Fibroblast of lung (primary cell): Measurements from ENCODE around the gene USP15.

Experiments
- CTCF ChIP-seq, 2 donors: IDR thresholded peaks in 1 of 2; conservative IDR thresholded peaks in 1 of 2; 1 replicate in 1 of 2; 2 replicates in 1 of 2; pipeline ENCODE4 v1.5.1; 2011 to 2012; ENCODE audit warnings: low read length in 2 of 2, control low read depth in 1 of 2, inconsistent platforms in 1 of 2, low read depth in 1 of 2, mild to moderate bottlenecking in 1 of 2
- EZH2 ChIP-seq: IDR thresholded peaks from 2 replicates; pipeline ENCODE4 v1.5.1; 2012; ENCODE audit warnings: low read length, control low read depth, mild to moderate bottlenecking; ENCODE audit errors: missing control alignments

GRCh38 chr12:62335796-62336195 lies 75.6 kb downstream of the USP15 start:
- TF ChIP-seq CTCF (conservative IDR thresholded peaks at IDR 0.05 in 1 of 2, IDR thresholded peaks at IDR 0.05 in 1 of 2; ENCODE audit: low read depth in 1 of 2, low read length in 2 of 2) (no peak), EZH2 (no peak)
